HL-60 (cell line): ENCODE results near the gene IMPDH1.
A peak's percentile ranks its signal among the peaks of the same experiment; 100 is the strongest.

Experiments used
- DNase-seq, 2 experiments: peaks; one replicate each; pipeline ENCODE4 v3.0.0-alpha.2; 2010 to 2020; ENCODE audit warnings: low read depth in 1 of 2, low spot score in 1 of 2
- H3K27ac ChIP-seq: fragments of 250-450 bp; sonication (Bioruptor Pico); replicated peaks from 2 replicates; pipeline ENCODE4 v1.5.1; 2020; ENCODE audit warnings: mild to moderate bottlenecking, moderate library complexity
- H3K27me3 ChIP-seq: fragments of 250-450 bp; sonication (Bioruptor Pico); 2 replicates; pipeline ENCODE4 v1.5.1; 2021; ENCODE audit warnings: mild to moderate bottlenecking, moderate library complexity; ENCODE audit not compliant: insufficient read depth, poor library complexity, severe bottlenecking
- H3K4me3 ChIP-seq: replicated peaks from 2 replicates; pipeline ENCODE4 v1.5.1; 2011; ENCODE audit warnings: mild to moderate bottlenecking, control low read depth, low read length; ENCODE audit not compliant: insufficient read depth
- CTCF ChIP-seq: IDR thresholded peaks from one replicate; pipeline ENCODE4 v1.5.1; 2011; ENCODE audit warnings: low read length, control low read depth, inconsistent platforms; ENCODE audit not compliant: insufficient read depth
- GABPA ChIP-seq: IDR thresholded peaks from 2 replicates; pipeline ENCODE4 v1.6.1; 2012; ENCODE audit warnings: low read depth
- POLR2AphosphoS5 ChIP-seq: IDR thresholded peaks from 2 replicates; pipeline ENCODE4 v1.6.1; 2012; ENCODE audit warnings: low read depth
- REST ChIP-seq: IDR thresholded peaks from 2 replicates; pipeline ENCODE4 v1.6.1; 2012; ENCODE audit warnings: low read depth; ENCODE audit not compliant: insufficient replicate concordance
- SPI1 ChIP-seq: IDR thresholded peaks from 2 replicates; pipeline ENCODE4 v1.6.1; 2012; ENCODE audit warnings: low read depth, mild to moderate bottlenecking, borderline replicate concordance

IMPDH1 gene

GRCh38 chr7:128453836-128454804, 44.3 kb upstream of the IMPDH1 start:
- no peaks in the 10 kb centered on the region for H3K27me3 ChIP-seq
- no peak for TF ChIP-seq SPI1
- TF ChIP-seq CTCF: no peak
- TF ChIP-seq REST: no peak
- TF ChIP-seq GABPA: no peak
- no peak for TF ChIP-seq POLR2AphosphoS5
- DNase-seq: no peak
- H3K4me3 ChIP-seq: no peak overlapping the region
- no peak overlapping the region for H3K27ac ChIP-seq

GRCh38 chr7:128452552-128452951, 42.8 kb upstream of the IMPDH1 start:
- Histone ChIP-seq H3K27me3 (no peaks in the 10 kb centered on the region), H3K27ac (no peak overlapping the region), H3K4me3 (no peak overlapping the region)
- no peak for DNase-seq
- TF ChIP-seq SPI1 (no peak), CTCF (no peak), POLR2AphosphoS5 (no peak), REST (no peak), GABPA (no peak)

GRCh38 chr7:128450913-128451312, 41.1 kb upstream of the IMPDH1 start:
- no peak overlapping the region for H3K4me3 ChIP-seq
- DNase-seq: no peak
- H3K27ac ChIP-seq: peak overlapping the region; percentile 73
- H3K27me3 ChIP-seq: no peaks in the 10 kb centered on the region
- TF ChIP-seq SPI1 (no peak), POLR2AphosphoS5 (no peak)

GRCh38 chr7:128450409-128450808, 40.6 kb upstream of the IMPDH1 start:
- TF ChIP-seq GABPA (no peak), REST (no peak), POLR2AphosphoS5 (no peak), CTCF (no peak), SPI1 (no peak)
- H3K27me3 ChIP-seq: no peaks in the 10 kb centered on the region
- no peak overlapping the region for H3K4me3 ChIP-seq
- peak in 1 of 2 experiments; percentile 35 for DNase-seq
- peak overlapping the region; percentile 73 for H3K27ac ChIP-seq
